ENCODE data around the gene ZNF385B.

ZNF385B gene

DNA sequence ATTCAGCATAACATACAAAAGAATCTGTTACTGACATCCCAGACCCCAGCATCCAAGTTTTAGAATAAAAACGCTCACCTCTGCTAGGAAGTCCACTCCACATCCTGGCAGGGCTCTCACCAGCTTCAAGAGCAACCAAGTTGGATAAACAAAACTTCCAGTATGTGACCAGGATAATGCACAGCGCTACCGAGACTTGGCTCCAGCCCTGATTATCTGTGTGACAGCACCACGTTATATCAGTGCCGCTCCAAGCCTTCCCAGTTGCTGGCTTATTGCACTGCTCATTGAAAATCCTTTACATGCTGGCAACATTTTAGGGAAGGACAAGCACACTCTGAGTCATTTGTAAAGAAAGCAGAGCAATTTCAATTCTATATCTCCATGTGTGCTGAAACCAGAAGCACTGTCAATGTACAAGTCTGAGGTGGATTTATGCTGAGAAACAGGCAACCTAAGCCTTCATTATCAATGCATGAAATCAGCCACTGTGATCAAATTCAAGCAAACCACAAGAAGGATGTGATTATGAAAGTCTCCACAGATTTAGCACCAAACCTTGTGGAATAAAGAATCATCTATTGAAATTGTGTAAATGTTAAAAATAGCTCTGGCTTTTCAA, 115.7 kb downstream of the ZNF385B start:
- Histone ChIP-seq H3K9ac (no peak overlapping the region), H3K4me3 (ENCODE audit: low read depth, low read length) (no peak overlapping the region), H3K27ac (no peak overlapping the region), H3K4me1 (no peaks in the 10 kb centered on the region), H2AFZ (no peak overlapping the region), H3K79me2 (no peaks in the 10 kb centered on the region), H3K9me3 (ENCODE audit: control insufficient read depth, low read length) (no peaks in the 10 kb centered on the region), H3K4me2 (ENCODE audit: low read length) (no peak overlapping the region), H3K36me3 (ENCODE audit: control insufficient read depth, insufficient read depth, low read length) (no peaks in the 10 kb centered on the region), H3K27me3 (ENCODE audit: control insufficient read depth, insufficient read depth, low read length) (no peaks in the 10 kb centered on the region)
- TF ChIP-seq CTCF (IDR thresholded peaks at IDR 0.05): no peak

GRCh38 chr2:179744401-179744800, 117.0 kb downstream of the ZNF385B start:
- TF ChIP-seq CTCF (IDR thresholded peaks at IDR 0.05): no peak
- H2AFZ ChIP-seq: no peak overlapping the region
- H3K4me2 ChIP-seq (ENCODE audit: low read length): no peak overlapping the region
- H3K36me3 ChIP-seq (ENCODE audit: control insufficient read depth, insufficient read depth, low read length): no peaks in the 10 kb centered on the region
- no peaks in the 10 kb centered on the region for H3K79me2 ChIP-seq
- no peak overlapping the region for H3K9ac ChIP-seq
- H3K4me1 ChIP-seq: no peaks in the 10 kb centered on the region
- no peaks in the 10 kb centered on the region for H3K9me3 ChIP-seq (ENCODE audit: control insufficient read depth, low read length)
- H3K4me3 ChIP-seq (ENCODE audit: low read depth, low read length): no peak overlapping the region
- H3K27me3 ChIP-seq (ENCODE audit: control insufficient read depth, insufficient read depth, low read length): no peaks in the 10 kb centered on the region
- no peak overlapping the region for H3K27ac ChIP-seq

GRCh38 chr2:179741317-179741716, 120.1 kb downstream of the ZNF385B start:
- no peaks in the 10 kb centered on the region for H3K36me3 ChIP-seq (ENCODE audit: control insufficient read depth, insufficient read depth, low read length)
- H3K4me1 ChIP-seq: no peaks in the 10 kb centered on the region
- no peaks in the 10 kb centered on the region for H3K9me3 ChIP-seq (ENCODE audit: control insufficient read depth, low read length)
- TF ChIP-seq CTCF (IDR thresholded peaks at IDR 0.05): no peak
- H3K4me3 ChIP-seq (ENCODE audit: low read depth, low read length): no peak overlapping the region
- H3K4me2 ChIP-seq (ENCODE audit: low read length): no peak overlapping the region
- no peak overlapping the region for H3K27ac ChIP-seq
- H3K79me2 ChIP-seq: no peaks in the 10 kb centered on the region
- no peak overlapping the region for H2AFZ ChIP-seq
- H3K27me3 ChIP-seq (ENCODE audit: control insufficient read depth, insufficient read depth, low read length): no peaks in the 10 kb centered on the region
- no peak overlapping the region for H3K9ac ChIP-seq

DNA sequence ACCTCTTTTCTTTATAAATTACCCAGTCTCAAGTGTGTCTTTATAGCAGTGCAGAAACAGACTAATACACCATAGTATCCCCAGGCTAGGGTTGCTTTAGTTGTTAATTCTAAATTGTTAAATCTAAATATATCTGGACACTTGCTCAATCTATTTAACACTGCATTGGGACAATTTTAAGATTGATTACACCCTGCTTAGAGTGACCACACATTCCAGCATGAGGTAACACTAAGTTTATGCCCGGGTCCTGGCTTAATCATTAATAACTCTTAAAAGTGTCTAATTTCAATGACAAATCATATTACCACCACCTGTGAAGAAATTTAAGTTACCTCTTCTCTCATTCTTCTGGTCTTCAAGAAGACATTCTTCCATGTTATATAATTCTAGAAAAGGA, 131.4 kb downstream of the ZNF385B start:
- no peak overlapping the region for H2AFZ ChIP-seq
- H3K9me3 ChIP-seq (ENCODE audit: control insufficient read depth, low read length): no peaks in the 10 kb centered on the region
- H3K27ac ChIP-seq: no peak overlapping the region
- H3K4me2 ChIP-seq (ENCODE audit: low read length): no peak overlapping the region
- H3K27me3 ChIP-seq (ENCODE audit: control insufficient read depth, insufficient read depth, low read length): no peaks in the 10 kb centered on the region
- no peak for TF ChIP-seq CTCF (IDR thresholded peaks at IDR 0.05)
- H3K9ac ChIP-seq: no peak overlapping the region
- H3K4me1 ChIP-seq: no peaks in the 10 kb centered on the region
- no peaks in the 10 kb centered on the region for H3K79me2 ChIP-seq
- H3K4me3 ChIP-seq (ENCODE audit: low read depth, low read length): no peak overlapping the region
- no peaks in the 10 kb centered on the region for H3K36me3 ChIP-seq (ENCODE audit: control insufficient read depth, insufficient read depth, low read length)

- H3K4me1 ChIP-seq: no peaks in the 10 kb centered on the region
- no peaks in the 10 kb centered on the region for H3K27me3 ChIP-seq (ENCODE audit: control insufficient read depth, insufficient read depth, low read length)
- H3K36me3 ChIP-seq (ENCODE audit: control insufficient read depth, insufficient read depth, low read length): no peaks in the 10 kb centered on the region
- H3K9ac ChIP-seq: no peak overlapping the region
- H2AFZ ChIP-seq: no peak overlapping the region
- no peaks in the 10 kb centered on the region for H3K79me2 ChIP-seq
- H3K9me3 ChIP-seq (ENCODE audit: control insufficient read depth, low read length): no peaks in the 10 kb centered on the region
- TF ChIP-seq CTCF (IDR thresholded peaks at IDR 0.05): no peak
- H3K4me3 ChIP-seq (ENCODE audit: low read depth, low read length): no peak overlapping the region
- H3K4me2 ChIP-seq (ENCODE audit: low read length): no peak overlapping the region
- H3K27ac ChIP-seq: no peak overlapping the region
Measured at GRCh38 chr2:179726461-179727180, 134.8 kb downstream of the ZNF385B start.
